Astrocyte of the cerebellum (primary cell): ENCODE results near the gene NID2.

ENCODE experiments used
- DNase-seq: peaks from one replicate; pipeline ENCODE4 v3.0.0-alpha.2; 2011; ENCODE audit warnings: low read depth
- H3K4me3 ChIP-seq: 2 replicates; pipeline ENCODE4 v1.5.1; 2011; ENCODE audit warnings: mild to moderate bottlenecking, low read depth, low read length, moderate library complexity
- in situ Hi-C: cut with HindIII; loops from 2 replicates; pipeline ENCODE4 v1.10.0; 2017; ENCODE audit warnings: low sequenced_read_pairs
- TF ChIP-seq, protein P1 (sequence below): IDR thresholded peaks from 2 replicates; pipeline ENCODE4 v1.5.1; 2012; ENCODE audit warnings: low read length, low read depth, moderate library complexity, mild to moderate bottlenecking; ENCODE audit errors: missing control alignments

Gene NID2

GRCh38 chr14:52008136-52008535, 60.7 kb downstream of the NID2 start:
- no peak overlapping the region for H3K4me3 ChIP-seq
- in situ Hi-C loops, result no loop called here
- no peak for DNase-seq
- TF ChIP-seq, protein P1, sequence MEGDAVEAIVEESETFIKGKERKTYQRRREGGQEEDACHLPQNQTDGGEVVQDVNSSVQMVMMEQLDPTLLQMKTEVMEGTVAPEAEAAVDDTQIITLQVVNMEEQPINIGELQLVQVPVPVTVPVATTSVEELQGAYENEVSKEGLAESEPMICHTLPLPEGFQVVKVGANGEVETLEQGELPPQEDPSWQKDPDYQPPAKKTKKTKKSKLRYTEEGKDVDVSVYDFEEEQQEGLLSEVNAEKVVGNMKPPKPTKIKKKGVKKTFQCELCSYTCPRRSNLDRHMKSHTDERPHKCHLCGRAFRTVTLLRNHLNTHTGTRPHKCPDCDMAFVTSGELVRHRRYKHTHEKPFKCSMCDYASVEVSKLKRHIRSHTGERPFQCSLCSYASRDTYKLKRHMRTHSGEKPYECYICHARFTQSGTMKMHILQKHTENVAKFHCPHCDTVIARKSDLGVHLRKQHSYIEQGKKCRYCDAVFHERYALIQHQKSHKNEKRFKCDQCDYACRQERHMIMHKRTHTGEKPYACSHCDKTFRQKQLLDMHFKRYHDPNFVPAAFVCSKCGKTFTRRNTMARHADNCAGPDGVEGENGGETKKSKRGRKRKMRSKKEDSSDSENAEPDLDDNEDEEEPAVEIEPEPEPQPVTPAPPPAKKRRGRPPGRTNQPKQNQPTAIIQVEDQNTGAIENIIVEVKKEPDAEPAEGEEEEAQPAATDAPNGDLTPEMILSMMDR, result no peak

GRCh38 chr14:52007637-52008036, 61.2 kb downstream of the NID2 start:
- H3K4me3 ChIP-seq, result no peak overlapping the region
- TF ChIP-seq, protein P1, result no peak
- in situ Hi-C loops, result no loop called here
- DNase-seq, result no peak

DNA sequence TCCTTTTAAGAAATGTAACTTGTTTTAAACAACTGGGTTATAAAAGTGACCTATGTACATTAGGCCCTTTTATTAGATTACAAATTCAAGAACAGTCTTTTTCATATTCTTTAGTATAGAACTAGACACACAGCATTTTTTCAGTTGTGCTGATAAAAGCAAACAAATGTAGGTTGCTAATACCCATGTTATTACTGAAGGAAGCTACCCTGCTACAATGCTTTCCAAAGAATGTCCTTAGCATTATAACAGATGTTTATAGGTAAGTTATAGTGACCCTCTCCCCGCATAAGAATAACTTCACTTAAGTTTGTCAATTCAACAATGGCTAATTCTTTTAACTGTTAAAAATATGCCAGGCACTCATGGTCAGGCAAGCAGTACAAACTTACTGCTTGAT, 61.6 kb downstream of the NID2 start:
- H3K4me3 ChIP-seq, result no peak overlapping the region
- no peak for DNase-seq
- in situ Hi-C loops, result no loop called here
- TF ChIP-seq, protein P1, result no peak

GRCh38 chr14:52006361-52006760, 62.5 kb downstream of the NID2 start:
- H3K4me3 ChIP-seq, result no peak overlapping the region
- TF ChIP-seq, protein P1, result no peak
- in situ Hi-C loops, result no loop called here
- DNase-seq, result no peak

GRCh38 chr14:52005625-52006024, 63.2 kb downstream of the NID2 start:
- TF ChIP-seq, protein P1, result no peak
- H3K4me3 ChIP-seq, result no peak overlapping the region
- in situ Hi-C loops, result no loop called here
- DNase-seq, result no peak

DNA sequence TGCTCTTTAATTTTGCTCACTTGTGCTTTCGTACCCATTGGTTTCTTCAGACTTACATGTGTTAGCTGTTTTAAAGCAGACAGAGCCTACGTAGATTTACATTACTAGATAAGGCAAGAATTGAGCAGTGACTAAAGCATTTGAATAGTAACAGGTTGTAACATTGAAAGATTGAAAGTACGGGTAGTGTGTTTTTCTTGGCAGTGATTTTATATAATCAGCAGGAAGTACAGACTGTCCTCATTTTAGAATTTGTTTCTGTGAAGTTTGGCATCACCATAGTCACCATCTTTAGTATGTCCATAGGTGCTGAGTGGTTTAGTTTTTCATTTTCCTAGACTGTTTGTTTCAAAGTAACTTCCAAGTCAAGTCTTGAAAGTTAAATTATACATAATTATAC, 65.5 kb downstream of the NID2 start:
- in situ Hi-C loops, result no loop called here
- DNase-seq, result no peak
- TF ChIP-seq, protein P1, result no peak
- no peak overlapping the region for H3K4me3 ChIP-seq

- no peak overlapping the region for H3K4me3 ChIP-seq
- in situ Hi-C loops, result no loop called here
- DNase-seq, result no peak
- TF ChIP-seq, protein P1, result no peak
Measured at GRCh38 chr14:52002542-52002941, 66.3 kb downstream of the NID2 start.
